Endothelial cell (in vitro differentiated cells): ENCODE results near the gene SLC1A7. TPM values are rescaled to one million over a fixed set of nuclear protein-coding genes. Genes with fewer than 3 reads are reported as not detected.
A peak's percentile ranks its signal among the peaks of the same experiment; 100 is the strongest.

Experiments
- DNase-seq: peaks from one replicate; pipeline ENCODE4 v3.0.0; 2021; ENCODE audit warnings: low spot score
- H3K27ac Mint-ChIP-seq: one replicate; pipeline ENCODE4 v1.8.0; 2021; ENCODE audit warnings: mixed read lengths, inconsistent platforms; ENCODE audit not compliant: unreplicated experiment
- H3K27me3 Mint-ChIP-seq: one replicate; pipeline ENCODE4 v1.8.0; 2021; ENCODE audit warnings: mild to moderate bottlenecking, moderate library complexity, mixed read lengths, inconsistent platforms; ENCODE audit not compliant: unreplicated experiment
- H3K36me3 Mint-ChIP-seq: one replicate; pipeline ENCODE4 v1.8.0; 2021; ENCODE audit warnings: mild to moderate bottlenecking, low read depth, mixed read lengths, inconsistent platforms; ENCODE audit not compliant: unreplicated experiment
- H3K4me1 Mint-ChIP-seq: one replicate; pipeline ENCODE4 v1.8.0; 2021; ENCODE audit warnings: mild to moderate bottlenecking, mixed read lengths, inconsistent platforms; ENCODE audit not compliant: unreplicated experiment
- H3K4me3 Mint-ChIP-seq: one replicate; pipeline ENCODE4 v1.8.0; 2021; ENCODE audit warnings: mild to moderate bottlenecking, mixed read lengths, inconsistent platforms; ENCODE audit not compliant: unreplicated experiment
- H3K9me3 Mint-ChIP-seq: one replicate; pipeline ENCODE4 v1.8.0; 2021; ENCODE audit warnings: mixed read lengths, inconsistent platforms; ENCODE audit not compliant: unreplicated experiment
- CTCF ChIP-seq: fragments of 200-600 bp; sonication (generic); IDR thresholded peaks from one replicate; pipeline ENCODE4 v1.5.0; 2021; ENCODE audit warnings: antibody characterized with exemption; ENCODE audit not compliant: unreplicated experiment
- total RNA-seq: library from RNA; stranded (reverse); fragmentation: NEBNext Ultra II Directional; extraction: Animal tissue kit (Norgen Biotek cat#: 25700); gene quantifications from one replicate; pipeline ENCODE4 v1.2.1, GENCODE V29; 2021; ENCODE audit not compliant: unreplicated experiment

The SLC1A7 gene
- total RNA-seq, 1 donor from 2014 or later: not detected

DNA sequence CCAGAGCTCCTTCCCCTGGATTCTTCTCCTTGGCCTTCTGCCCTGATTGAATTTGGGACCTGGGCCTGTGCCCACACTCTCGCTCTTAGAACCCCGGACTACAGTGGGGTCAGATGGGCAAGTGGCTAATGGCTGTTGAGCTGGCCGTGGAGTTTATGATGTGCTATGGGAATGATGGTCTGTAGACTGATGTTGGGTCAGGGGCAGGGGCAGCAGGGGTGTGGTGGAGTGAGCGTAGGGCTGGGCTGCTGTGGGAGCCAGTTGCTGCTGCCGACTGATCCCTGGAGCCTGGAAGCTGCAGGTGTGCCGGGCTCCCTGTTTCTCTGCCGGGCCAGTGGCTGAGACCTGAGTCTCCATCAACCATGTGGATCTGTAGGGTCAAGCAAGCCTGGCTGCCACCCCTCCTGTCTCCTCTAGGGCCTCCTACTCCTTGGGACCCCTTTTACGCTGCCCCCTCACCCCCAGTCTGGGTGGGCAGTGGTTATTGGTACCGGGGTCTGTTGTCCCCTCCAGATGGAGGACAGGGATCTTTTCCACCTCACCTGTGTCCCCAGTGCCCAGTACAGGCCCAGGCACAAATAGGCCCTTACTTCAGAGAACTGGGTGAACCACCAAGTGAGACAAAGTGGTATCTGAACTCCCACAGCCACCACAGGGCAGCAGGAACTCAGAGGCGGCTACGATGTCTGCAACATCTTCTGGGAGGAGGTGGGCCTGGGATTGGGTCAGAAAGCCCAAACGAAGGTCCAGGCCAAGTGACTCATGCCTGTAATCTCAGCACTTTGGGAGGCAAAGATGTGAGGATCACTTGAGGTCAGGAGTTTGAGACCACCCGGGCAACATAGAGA lies 75.3 kb downstream of the SLC1A7 start:
- H3K27me3 Mint-ChIP-seq: peaks cover 16% of the 10 kb centered on the region
- no peak for TF ChIP-seq CTCF
- H3K36me3 Mint-ChIP-seq: no peaks in the 10 kb centered on the region
- no peaks in the 10 kb centered on the region for H3K9me3 Mint-ChIP-seq
- no peak overlapping the region for H3K4me3 Mint-ChIP-seq
- H3K27ac Mint-ChIP-seq: no peak overlapping the region
- no peak for DNase-seq
- peaks cover 3% of the 10 kb centered on the region for H3K4me1 Mint-ChIP-seq

DNA sequence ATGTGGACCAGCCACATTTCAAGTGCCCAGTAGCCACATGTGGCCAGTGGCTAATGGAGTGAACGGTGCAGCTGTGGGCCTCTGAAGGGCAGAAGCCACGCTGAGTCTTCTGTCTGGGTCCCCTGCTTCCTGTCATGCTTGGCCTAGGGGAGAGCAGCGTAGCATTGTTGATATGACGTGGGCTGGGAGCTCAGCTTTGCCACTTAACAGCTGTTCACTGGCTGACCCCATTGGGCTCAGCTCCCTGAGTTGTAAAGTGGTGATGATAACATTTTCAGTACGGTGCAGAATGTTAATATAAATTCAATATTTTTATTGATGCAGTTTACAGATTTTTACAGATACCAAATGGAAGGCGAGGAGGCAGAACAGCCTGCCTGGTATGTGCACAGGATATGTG lies 76.0 kb downstream of the SLC1A7 start:
- H3K36me3 Mint-ChIP-seq: no peaks in the 10 kb centered on the region
- peaks cover 3% of the 10 kb centered on the region for H3K4me1 Mint-ChIP-seq
- H3K4me3 Mint-ChIP-seq: no peak overlapping the region
- no peak for TF ChIP-seq CTCF
- no peak for DNase-seq
- H3K27ac Mint-ChIP-seq: no peak overlapping the region
- peaks cover 18% of the 10 kb centered on the region for H3K27me3 Mint-ChIP-seq
- no peaks in the 10 kb centered on the region for H3K9me3 Mint-ChIP-seq

DNA sequence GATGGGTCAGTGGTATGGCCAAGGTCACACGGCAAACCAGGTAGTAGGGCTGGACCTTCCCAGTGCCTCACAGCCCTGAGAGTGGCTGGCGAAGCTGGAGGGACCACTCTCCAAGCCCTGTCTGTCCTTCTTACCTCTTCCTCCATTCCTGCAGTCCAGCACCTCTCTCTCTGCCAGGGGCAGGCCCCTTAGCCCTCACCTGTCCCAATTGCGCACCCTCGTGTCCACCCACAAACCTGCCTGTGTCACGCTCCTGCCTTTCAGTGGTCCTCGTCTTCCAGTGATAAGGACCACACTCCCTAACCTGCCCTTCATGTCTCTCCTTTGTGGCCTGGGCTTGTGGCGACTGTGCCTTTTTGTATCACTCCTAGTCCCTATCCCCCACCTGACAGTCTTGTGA lies 77.0 kb downstream of the SLC1A7 start:
- Mint-ChIP-seq H3K36me3 (no peaks in the 10 kb centered on the region), H3K27me3 (peaks cover 20% of the 10 kb centered on the region), H3K4me3 (no peak overlapping the region), H3K9me3 (no peaks in the 10 kb centered on the region), H3K27ac (peak overlapping the region; percentile 82), H3K4me1 (peaks cover 3% of the 10 kb centered on the region)
- no peak for DNase-seq
- TF ChIP-seq CTCF: no peak

DNA sequence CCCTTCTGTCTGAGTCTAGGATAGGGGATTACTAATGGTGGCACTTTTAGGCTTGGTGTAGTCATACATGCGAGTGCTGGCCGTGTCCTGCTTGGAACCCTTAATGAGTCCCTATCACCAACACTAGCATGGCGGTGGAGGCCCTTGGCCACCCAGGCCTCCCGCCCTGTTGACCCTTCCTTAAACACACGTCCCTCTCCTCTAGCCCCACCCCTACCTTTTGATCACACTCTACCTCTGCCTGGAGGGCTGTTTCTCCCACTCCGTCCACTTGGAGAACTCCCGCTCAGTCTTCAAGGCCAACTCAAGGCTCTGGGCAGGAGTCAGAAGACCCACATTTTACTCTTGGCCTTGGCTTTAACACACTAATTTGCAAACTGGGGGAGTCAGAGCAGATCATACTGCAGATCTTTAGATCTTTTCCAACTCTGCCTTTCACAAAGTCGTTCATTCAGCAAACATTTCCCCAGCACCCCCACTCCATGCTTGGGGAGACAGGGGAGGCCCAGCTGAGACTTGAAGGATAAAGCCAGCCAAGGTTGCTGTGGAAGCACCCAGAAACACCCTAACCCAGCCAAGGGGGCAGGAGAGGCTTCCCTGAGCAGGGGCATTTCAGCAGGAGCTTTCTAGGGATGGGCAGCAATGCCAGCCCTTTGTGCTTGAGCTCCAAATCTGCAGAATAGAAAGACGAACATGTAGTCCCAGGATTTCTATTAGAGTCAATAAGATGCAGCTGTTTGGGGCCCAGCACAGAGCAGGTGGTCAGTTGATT lies 78.5 kb downstream of the SLC1A7 start:
- TF ChIP-seq CTCF: no peak
- H3K4me3 Mint-ChIP-seq: peak overlapping the region; percentile 15
- DNase-seq: no peak

More for the DNA sequence above, 78.5 kb downstream of the SLC1A7 start:
- Mint-ChIP-seq H3K4me1 (peaks cover 3% of the 10 kb centered on the region), H3K27me3 (peaks cover 17% of the 10 kb centered on the region), H3K36me3 (no peaks in the 10 kb centered on the region), H3K9me3 (no peaks in the 10 kb centered on the region), H3K27ac (no peak overlapping the region)
